Measurements from ENCODE around the gene TRPM2. TPM values are rescaled to one million over a fixed set of nuclear protein-coding genes. Genes with fewer than 3 reads are reported as not detected.

The TRPM2 gene
- polyA plus RNA-seq, 2 donors: 1.2 to 1.7 TPM

GRCh38 chr21:44455524-44456213 lies 102.2 kb downstream of the TRPM2 start:
- WGBS, 2 donors: 0 to 2% methylated on average over 65 to 72 of the region's 72 CpGs
- Histone ChIP-seq H3K27ac (ENCODE audit: low read depth in 2 of 2, low read length in 1 of 2) (no peak overlapping the region), H3K4me1 (ENCODE audit: control insufficient read depth in 2 of 2, insufficient read depth in 2 of 2, low read length in 1 of 2) (peaks cover 0 to 4% of the 10 kb centered on the region in 2 donors), H3K4me3 (ENCODE audit: low read depth in 1 of 2, low read length in 2 of 2) (peak overlapping the region; percentile 49 to 70), H3K9me3 (ENCODE audit: control insufficient read depth in 2 of 2, insufficient read depth in 1 of 2, low read depth in 1 of 2, low read length in 1 of 2) (peaks cover 0 to 7% of the 10 kb centered on the region in 2 donors), H3K36me3 (ENCODE audit: control insufficient read depth in 2 of 2, insufficient read depth in 2 of 2, low read length in 1 of 2) (no peaks in the 10 kb centered on the region), H3K27me3 (ENCODE audit: control insufficient read depth in 1 of 2, insufficient read depth in 2 of 2, low read length in 2 of 2) (no peaks in the 10 kb centered on the region)

- Histone ChIP-seq H3K27me3 (ENCODE audit: control insufficient read depth in 1 of 2, insufficient read depth in 2 of 2, low read length in 2 of 2) (no peaks in the 10 kb centered on the region), H3K4me1 (ENCODE audit: control insufficient read depth in 2 of 2, insufficient read depth in 2 of 2, low read length in 1 of 2) (peaks cover 0 to 4% of the 10 kb centered on the region in 2 donors), H3K9me3 (ENCODE audit: control insufficient read depth in 2 of 2, insufficient read depth in 1 of 2, low read depth in 1 of 2, low read length in 1 of 2) (peaks cover 0 to 7% of the 10 kb centered on the region in 2 donors), H3K4me3 (ENCODE audit: low read depth in 1 of 2, low read length in 2 of 2) (peak overlapping the region; percentile 49 to 70), H3K36me3 (ENCODE audit: control insufficient read depth in 2 of 2, insufficient read depth in 2 of 2, low read length in 1 of 2) (no peaks in the 10 kb centered on the region), H3K27ac (ENCODE audit: low read depth in 2 of 2, low read length in 1 of 2) (no peak overlapping the region)
- 78% methylated on average over 29 to 35 of the region's 35 CpGs for WGBS, 2 donors
Observed at GRCh38 chr21:44456214-44456914, 102.9 kb downstream of the TRPM2 start.

- Histone ChIP-seq H3K4me1 (ENCODE audit: control insufficient read depth in 2 of 2, insufficient read depth in 2 of 2, low read length in 1 of 2) (peaks cover 0 to 4% of the 10 kb centered on the region in 2 donors), H3K27me3 (ENCODE audit: control insufficient read depth in 1 of 2, insufficient read depth in 2 of 2, low read length in 2 of 2) (no peaks in the 10 kb centered on the region), H3K4me3 (ENCODE audit: low read depth in 1 of 2, low read length in 2 of 2) (no peak overlapping the region), H3K36me3 (ENCODE audit: control insufficient read depth in 2 of 2, insufficient read depth in 2 of 2, low read length in 1 of 2) (no peaks in the 10 kb centered on the region), H3K9me3 (ENCODE audit: control insufficient read depth in 2 of 2, insufficient read depth in 1 of 2, low read depth in 1 of 2, low read length in 1 of 2) (peaks cover 0 to 4% of the 10 kb centered on the region in 2 donors), H3K27ac (ENCODE audit: low read depth in 2 of 2, low read length in 1 of 2) (no peak overlapping the region)
- WGBS, 2 donors: 95% methylated on average over 42 to 44 of the region's 44 CpGs
Observed at GRCh38 chr21:44456915-44457736, 103.7 kb downstream of the TRPM2 start.

- WGBS, 2 donors: 90 to 92% methylated on average over 19 of the region's 19 CpGs
- Histone ChIP-seq H3K27me3 (ENCODE audit: control insufficient read depth in 1 of 2, insufficient read depth in 2 of 2, low read length in 2 of 2) (no peaks in the 10 kb centered on the region), H3K4me3 (ENCODE audit: low read depth in 1 of 2, low read length in 2 of 2) (no peak overlapping the region), H3K9me3 (ENCODE audit: control insufficient read depth in 2 of 2, insufficient read depth in 1 of 2, low read depth in 1 of 2, low read length in 1 of 2) (peaks cover 0 to 3% of the 10 kb centered on the region in 2 donors), H3K4me1 (ENCODE audit: control insufficient read depth in 2 of 2, insufficient read depth in 2 of 2, low read length in 1 of 2) (peaks cover 0 to 4% of the 10 kb centered on the region in 2 donors), H3K36me3 (ENCODE audit: control insufficient read depth in 2 of 2, insufficient read depth in 2 of 2, low read length in 1 of 2) (no peaks in the 10 kb centered on the region), H3K27ac (ENCODE audit: low read depth in 2 of 2, low read length in 1 of 2) (no peak overlapping the region)
Observed at GRCh38 chr21:44458971-44459711, 105.7 kb downstream of the TRPM2 start.

- Histone ChIP-seq H3K4me3 (ENCODE audit: low read depth in 1 of 2, low read length in 2 of 2) (no peak overlapping the region), H3K4me1 (ENCODE audit: control insufficient read depth in 2 of 2, insufficient read depth in 2 of 2, low read length in 1 of 2) (peaks cover 0 to 4% of the 10 kb centered on the region in 2 donors), H3K9me3 (ENCODE audit: control insufficient read depth in 2 of 2, insufficient read depth in 1 of 2, low read depth in 1 of 2, low read length in 1 of 2) (peaks cover 0 to 2% of the 10 kb centered on the region in 2 donors), H3K27me3 (ENCODE audit: control insufficient read depth in 1 of 2, insufficient read depth in 2 of 2, low read length in 2 of 2) (no peaks in the 10 kb centered on the region), H3K27ac (ENCODE audit: low read depth in 2 of 2, low read length in 1 of 2) (no peak overlapping the region), H3K36me3 (ENCODE audit: control insufficient read depth in 2 of 2, insufficient read depth in 2 of 2, low read length in 1 of 2) (no peaks in the 10 kb centered on the region)
- WGBS, 2 donors: 83% methylated on average over 14 of the region's 14 CpGs
Observed at GRCh38 chr21:44459712-44460440, 106.5 kb downstream of the TRPM2 start.

- no peak overlapping the region for H3K4me3 ChIP-seq (ENCODE audit: low read depth in 1 of 2, low read length in 2 of 2)
- no peaks in the 10 kb centered on the region for H3K36me3 ChIP-seq (ENCODE audit: control insufficient read depth in 2 of 2, insufficient read depth in 2 of 2, low read length in 1 of 2)
- H3K9me3 ChIP-seq (ENCODE audit: control insufficient read depth in 2 of 2, insufficient read depth in 1 of 2, low read depth in 1 of 2, low read length in 1 of 2): no peaks in the 10 kb centered on the region
- no peaks in the 10 kb centered on the region for H3K27me3 ChIP-seq (ENCODE audit: control insufficient read depth in 1 of 2, insufficient read depth in 2 of 2, low read length in 2 of 2)
- H3K4me1 ChIP-seq (ENCODE audit: control insufficient read depth in 2 of 2, insufficient read depth in 2 of 2, low read length in 1 of 2): peaks cover 0 to 4% of the 10 kb centered on the region in 2 donors
- WGBS, 2 donors: 91 to 94% methylated on average over 8 of the region's 8 CpGs
- no peak overlapping the region for H3K27ac ChIP-seq (ENCODE audit: low read depth in 2 of 2, low read length in 1 of 2)
Observed at GRCh38 chr21:44460441-44460755, 107.0 kb downstream of the TRPM2 start.

GRCh38 chr21:44461005-44461404 lies 107.6 kb downstream of the TRPM2 start:
- no peak overlapping the region for H3K4me3 ChIP-seq (ENCODE audit: low read depth in 1 of 2, low read length in 2 of 2)
- no peaks in the 10 kb centered on the region for H3K9me3 ChIP-seq (ENCODE audit: control insufficient read depth in 2 of 2, insufficient read depth in 1 of 2, low read depth in 1 of 2, low read length in 1 of 2)
- no peaks in the 10 kb centered on the region for H3K27me3 ChIP-seq (ENCODE audit: control insufficient read depth in 1 of 2, insufficient read depth in 2 of 2, low read length in 2 of 2)
- H3K27ac ChIP-seq (ENCODE audit: low read depth in 2 of 2, low read length in 1 of 2): no peak overlapping the region
- WGBS, 2 donors: 91 to 95% methylated on average over 6 to 8 of the region's 8 CpGs
- no peaks in the 10 kb centered on the region for H3K36me3 ChIP-seq (ENCODE audit: control insufficient read depth in 2 of 2, insufficient read depth in 2 of 2, low read length in 1 of 2)
- peaks cover 0 to 4% of the 10 kb centered on the region in 2 donors for H3K4me1 ChIP-seq (ENCODE audit: control insufficient read depth in 2 of 2, insufficient read depth in 2 of 2, low read length in 1 of 2)

- peaks cover 0 to 3% of the 10 kb centered on the region in 2 donors for H3K4me1 ChIP-seq (ENCODE audit: control insufficient read depth in 2 of 2, insufficient read depth in 2 of 2, low read length in 1 of 2)
- H3K27ac ChIP-seq (ENCODE audit: low read depth in 2 of 2, low read length in 1 of 2): no peak overlapping the region
- no peak overlapping the region for H3K4me3 ChIP-seq (ENCODE audit: low read depth in 1 of 2, low read length in 2 of 2)
- WGBS, 2 donors: 75 to 76% methylated on average over 15 of the region's 15 CpGs
- no peaks in the 10 kb centered on the region for H3K27me3 ChIP-seq (ENCODE audit: control insufficient read depth in 1 of 2, insufficient read depth in 2 of 2, low read length in 2 of 2)
- no peaks in the 10 kb centered on the region for H3K36me3 ChIP-seq (ENCODE audit: control insufficient read depth in 2 of 2, insufficient read depth in 2 of 2, low read length in 1 of 2)
- H3K9me3 ChIP-seq (ENCODE audit: control insufficient read depth in 2 of 2, insufficient read depth in 1 of 2, low read depth in 1 of 2, low read length in 1 of 2): no peaks in the 10 kb centered on the region
Observed at GRCh38 chr21:44461464-44462001, 108.1 kb downstream of the TRPM2 start.

Data from esophagus (tissue), 2 donors.